Hepatocyte (in vitro differentiated cells): ENCODE data around the gene DHX58. TPM values are rescaled to one million over a fixed set of nuclear protein-coding genes. Genes with fewer than 3 reads are reported as not detected.
A peak's percentile ranks its signal among the peaks of the same experiment; 100 is the strongest.

Source experiments
- DNase-seq: peaks from one replicate; pipeline ENCODE4 v3.0.0-alpha.2; 2016; ENCODE audit warnings: low spot score
- H2AFZ ChIP-seq: fragments of 200-600 bp; sonication (generic); 2 replicates; pipeline ENCODE4 v1.6.0; 2016; ENCODE audit warnings: antibody characterized with exemption, mild to moderate bottlenecking
- H3K27ac ChIP-seq: fragments of 200-600 bp; sonication (generic); 2 replicates; pipeline ENCODE4 v1.5.1; 2016; ENCODE audit warnings: mild to moderate bottlenecking
- H3K27me3 ChIP-seq: fragments of 200-600 bp; sonication (generic); 2 replicates; pipeline ENCODE4 v1.6.1; 2016
- H3K36me3 ChIP-seq: fragments of 200-600 bp; sonication (generic); replicated peaks from 2 replicates; pipeline ENCODE4 v1.5.1; 2016; ENCODE audit warnings: low read depth; ENCODE audit not compliant: insufficient read depth
- H3K4me1 ChIP-seq: fragments of 200-600 bp; sonication (generic); 2 replicates; pipeline ENCODE4 v1.5.1; 2016; ENCODE audit warnings: mild to moderate bottlenecking, moderate library complexity; ENCODE audit not compliant: insufficient read depth
- H3K4me2 ChIP-seq: fragments of 200-600 bp; sonication (generic); 2 replicates; pipeline ENCODE4 v1.6.0; 2016
- H3K4me3 ChIP-seq: fragments of 200-600 bp; sonication (generic); 2 replicates; pipeline ENCODE4 v1.5.1; 2016; ENCODE audit warnings: mild to moderate bottlenecking
- H3K79me2 ChIP-seq: fragments of 200-600 bp; sonication (generic); 2 replicates; pipeline ENCODE4 v1.6.0; 2017; ENCODE audit warnings: mild to moderate bottlenecking
- H3K9me2 ChIP-seq: fragments of 200-600 bp; sonication (generic); replicated peaks from 2 replicates; pipeline ENCODE4 v1.6.0; 2017; ENCODE audit warnings: mild to moderate bottlenecking; ENCODE audit not compliant: insufficient read depth
- H3K9me3 ChIP-seq: fragments of 200-600 bp; sonication (generic); 2 replicates; pipeline ENCODE4 v1.5.1; 2016; ENCODE audit warnings: low read depth, mild to moderate bottlenecking
- H4K20me1 ChIP-seq: fragments of 200-600 bp; sonication (generic); 2 replicates; pipeline ENCODE4 v1.6.0; 2016; ENCODE audit warnings: mild to moderate bottlenecking; ENCODE audit not compliant: insufficient read depth, poor library complexity, severe bottlenecking
- EZH2 ChIP-seq: fragments of 200-600 bp; sonication (generic); IDR thresholded peaks from 2 replicates; pipeline ENCODE4 v1.6.1; 2016; ENCODE audit warnings: antibody characterized with exemption, mild to moderate bottlenecking, borderline replicate concordance
- EZH2phosphoT487 ChIP-seq: fragments of 200-600 bp; sonication (generic); IDR thresholded peaks from one replicate; pipeline ENCODE4 v1.6.1; 2018; ENCODE audit warnings: antibody characterized with exemption, mild to moderate bottlenecking, low read depth, moderate library complexity; ENCODE audit not compliant: unreplicated experiment, severe bottlenecking
- WGBS: methylation state at CpG from one replicate; pipeline ENCODE4 v1.1.6; 2016; ENCODE audit warnings: low lambda C conversion rate; ENCODE audit errors: missing lambda C conversion rate; 5-methylcytosine and 5-hydroxymethylcytosine counted together
- polyA plus RNA-seq: library from polyadenylated mRNA; unstranded; fragments of >200 nt; fragmentation: Nextera tagmentation; extraction: Ambion mirVana; gene quantifications from 2 replicates; pipeline ENCODE4 v1.2.1, GENCODE V29; 2016
- total RNA-seq: library from RNA; depleted of rRNA; stranded (reverse); fragments of >200 nt; gene quantifications from 2 replicates; pipeline ENCODE4 v1.2.3, GENCODE V29; 2014
- TF ChIP-seq, protein P1 (sequence below): fragments of 200-600 bp; sonication (generic); IDR thresholded peaks from 2 replicates; pipeline ENCODE4 v1.5.1; 2016; ENCODE audit warnings: antibody characterized with exemption, mild to moderate bottlenecking; ENCODE audit not compliant: poor library complexity

Gene DHX58
- total and polyA plus RNA-seq, 2 experiments from 2014 or later, result 1.4 to 1.6 TPM

DNA sequence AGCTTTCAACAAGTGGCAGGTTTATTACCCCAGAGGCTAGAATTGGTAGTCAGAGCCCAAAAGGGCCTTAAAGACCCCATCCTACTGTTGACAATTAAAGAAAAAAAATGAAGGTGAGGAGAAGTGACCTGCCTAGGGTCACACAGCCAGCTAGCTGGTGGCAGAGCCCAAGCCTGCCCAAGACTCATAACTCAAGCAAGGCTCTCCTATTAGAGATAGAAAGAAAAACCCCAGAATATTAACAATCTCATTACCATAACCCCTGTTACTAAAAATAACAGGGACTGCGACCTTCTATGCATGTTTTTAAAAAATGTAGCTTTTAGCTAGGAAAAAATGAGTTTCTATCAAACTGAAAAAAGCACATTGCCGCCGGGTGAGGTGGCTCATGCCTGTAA is 24.1 kb upstream of the DHX58 start:
- H3K36me3 ChIP-seq, result no peaks in the 10 kb centered on the region
- peaks cover 29% of the 10 kb centered on the region for H3K4me1 ChIP-seq
- TF ChIP-seq, protein P1, sequence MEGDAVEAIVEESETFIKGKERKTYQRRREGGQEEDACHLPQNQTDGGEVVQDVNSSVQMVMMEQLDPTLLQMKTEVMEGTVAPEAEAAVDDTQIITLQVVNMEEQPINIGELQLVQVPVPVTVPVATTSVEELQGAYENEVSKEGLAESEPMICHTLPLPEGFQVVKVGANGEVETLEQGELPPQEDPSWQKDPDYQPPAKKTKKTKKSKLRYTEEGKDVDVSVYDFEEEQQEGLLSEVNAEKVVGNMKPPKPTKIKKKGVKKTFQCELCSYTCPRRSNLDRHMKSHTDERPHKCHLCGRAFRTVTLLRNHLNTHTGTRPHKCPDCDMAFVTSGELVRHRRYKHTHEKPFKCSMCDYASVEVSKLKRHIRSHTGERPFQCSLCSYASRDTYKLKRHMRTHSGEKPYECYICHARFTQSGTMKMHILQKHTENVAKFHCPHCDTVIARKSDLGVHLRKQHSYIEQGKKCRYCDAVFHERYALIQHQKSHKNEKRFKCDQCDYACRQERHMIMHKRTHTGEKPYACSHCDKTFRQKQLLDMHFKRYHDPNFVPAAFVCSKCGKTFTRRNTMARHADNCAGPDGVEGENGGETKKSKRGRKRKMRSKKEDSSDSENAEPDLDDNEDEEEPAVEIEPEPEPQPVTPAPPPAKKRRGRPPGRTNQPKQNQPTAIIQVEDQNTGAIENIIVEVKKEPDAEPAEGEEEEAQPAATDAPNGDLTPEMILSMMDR, result no peak
- no peak for TF ChIP-seq EZH2phosphoT487
- TF ChIP-seq EZH2, result no peak
- no peaks in the 10 kb centered on the region for H3K9me2 ChIP-seq
- H3K4me2 ChIP-seq, result peak overlapping the region; percentile 26
- peaks cover 94% of the 10 kb centered on the region for H3K79me2 ChIP-seq
- H3K9me3 ChIP-seq, result no peaks in the 10 kb centered on the region
- no peaks in the 10 kb centered on the region for H3K27me3 ChIP-seq
- no peak overlapping the region for H2AFZ ChIP-seq
- H3K27ac ChIP-seq, result peak overlapping the region; percentile 81
- H4K20me1 ChIP-seq, result peaks cover 65% of the 10 kb centered on the region
- 89% methylated on average over 3 of the region's 3 CpGs for WGBS
- no peak for DNase-seq
- H3K4me3 ChIP-seq, result no peak overlapping the region

DNA sequence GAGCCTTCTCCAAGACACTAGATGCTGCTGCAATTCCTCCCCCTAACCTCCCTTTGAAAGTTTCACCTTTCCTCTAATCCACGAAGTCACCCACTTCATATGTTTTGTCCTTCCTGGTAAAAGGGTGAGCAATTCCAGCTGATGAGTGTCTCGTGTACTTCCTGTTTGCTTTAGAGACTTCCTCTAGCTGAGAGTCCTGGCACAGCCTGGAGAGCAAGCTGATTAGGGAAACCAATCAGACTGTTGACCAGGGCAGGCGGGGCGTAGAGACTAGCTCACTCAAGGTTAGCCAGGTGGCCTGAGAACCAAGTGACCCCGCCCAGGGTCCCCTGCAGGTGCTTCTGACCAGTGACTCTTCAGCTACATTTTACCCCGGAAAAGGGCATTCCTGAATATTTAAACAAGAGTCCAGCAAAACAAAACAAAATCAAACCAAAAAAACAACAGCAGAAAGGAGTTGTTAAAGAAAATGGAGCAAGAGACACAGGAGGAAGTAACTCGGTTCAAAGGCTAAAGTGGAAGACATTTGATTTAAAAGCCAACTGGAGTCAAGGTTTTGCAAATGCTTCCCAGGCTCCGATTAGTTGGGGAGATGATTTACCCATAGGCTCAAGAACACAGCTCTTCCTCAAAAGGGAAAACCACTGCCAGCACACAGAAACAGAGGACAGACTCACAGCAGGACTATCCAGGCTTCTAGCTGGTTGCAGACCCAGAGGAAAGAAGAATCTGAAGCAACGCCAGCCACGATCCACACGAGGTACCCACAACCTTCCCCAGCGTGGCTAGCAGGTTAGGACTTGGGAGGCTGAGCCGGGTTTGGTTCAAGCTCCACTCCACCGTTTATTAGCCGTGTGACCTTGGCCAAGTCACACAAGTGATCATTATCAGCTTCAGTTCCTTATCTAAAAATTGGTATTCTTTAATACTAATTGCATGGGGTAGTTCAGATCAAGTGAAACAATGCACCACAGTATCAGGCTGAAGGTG is 23.4 kb upstream of the DHX58 start:
- TF ChIP-seq EZH2 (no peak), EZH2phosphoT487 (no peak)
- TF ChIP-seq, protein P1, result no peak
- Histone ChIP-seq H2AFZ (no peak overlapping the region), H3K9me2 (no peaks in the 10 kb centered on the region), H3K4me1 (peaks cover 29% of the 10 kb centered on the region), H3K4me3 (no peak overlapping the region), H3K79me2 (peaks cover 94% of the 10 kb centered on the region), H3K27ac (peak overlapping the region; percentile 84), H4K20me1 (peaks cover 62% of the 10 kb centered on the region), H3K36me3 (no peaks in the 10 kb centered on the region), H3K4me2 (peak overlapping the region; percentile 26), H3K9me3 (no peaks in the 10 kb centered on the region), H3K27me3 (no peaks in the 10 kb centered on the region)
- WGBS, result 64% methylated on average over 15 of the region's 15 CpGs
- peak; percentile 87 for DNase-seq

DNA sequence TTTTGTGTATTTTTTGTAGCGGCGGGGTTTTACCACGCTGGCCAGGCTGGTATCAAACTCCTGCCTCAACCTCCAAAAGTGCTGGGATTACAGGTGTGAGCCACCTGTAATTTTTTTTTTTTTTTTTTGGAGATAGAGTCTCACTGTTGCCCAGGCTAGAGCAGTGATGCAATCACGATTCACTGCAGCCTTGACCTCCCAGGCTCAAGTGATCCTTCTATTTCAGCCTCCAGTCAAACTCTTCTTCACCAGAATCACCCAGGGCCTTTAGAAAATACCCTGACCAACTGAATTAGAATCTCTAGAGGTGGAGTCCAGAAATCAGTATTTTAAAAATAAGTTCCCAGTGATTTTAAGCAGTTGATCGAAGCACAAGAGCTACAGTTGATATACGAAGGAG is 22.6 kb upstream of the DHX58 start:
- Histone ChIP-seq H3K4me2 (peak overlapping the region; percentile 10), H3K4me1 (peaks cover 29% of the 10 kb centered on the region), H3K4me3 (no peak overlapping the region), H3K27ac (peak overlapping the region; percentile 84), H3K9me2 (no peaks in the 10 kb centered on the region), H4K20me1 (peaks cover 55% of the 10 kb centered on the region), H3K9me3 (no peaks in the 10 kb centered on the region), H3K79me2 (peaks cover 94% of the 10 kb centered on the region), H3K36me3 (no peaks in the 10 kb centered on the region), H2AFZ (no peak overlapping the region), H3K27me3 (no peaks in the 10 kb centered on the region)
- TF ChIP-seq, protein P1, result no peak
- no peak for DNase-seq
- WGBS, result 92% methylated on average over 6 of the region's 6 CpGs
